Endothelial cell of umbilical vein (primary cell): ENCODE measurements around the gene COPS2. TPM values are rescaled to one million over a fixed set of nuclear protein-coding genes. Genes with fewer than 3 reads are reported as not detected.
A peak's percentile ranks its signal among the peaks of the same experiment; 100 is the strongest.
"Not testable (repeated sequence)": the region's sequence is repeated elsewhere in the genome, so short reads cannot be mapped to it uniquely, and the experiment has no call there.

Experiments used
- BruUV-seq: library from RNA; stranded (reverse); fragments of 400-500 nt; replicated peaks from 2 replicates; lab custom pipeline; 2021; lab: Mats Ljungman, UMichigan
- CTCF ChIA-PET: fragments of 300-600, 350-600 bp; sonication (Branson Sonifier 250); formaldehyde crosslinking; loops from one replicate; lab custom pipeline; 2021; ENCODE audit warnings: antibody characterized with exemption, inconsistent platforms; lab: Charles Lee
- POLR2A ChIA-PET: fragments of 300-600, 350-600 bp; sonication (Branson Sonifier 250); formaldehyde crosslinking; loops from one replicate; lab custom pipeline; 2021; ENCODE audit warnings: antibody characterized with exemption, inconsistent platforms; lab: Charles Lee
- DNase-seq: peaks from one replicate; pipeline ENCODE4 v3.0.0-alpha.2; 2011; ENCODE audit warnings: low read depth, low spot score
- FAIRE-seq: peaks from 2 replicates; lab custom pipeline; 2011; peaks lifted over from hg19 to GRCh38; lab: Jason Lieb, UNC
- H2AFZ ChIP-seq: 2 replicates; pipeline ENCODE4 v1.6.0; 2012; ENCODE audit warnings: low read depth, low read length, control low read depth, inconsistent platforms
- H3K27ac ChIP-seq: 2 replicates; pipeline ENCODE4 v1.5.1; 2011; ENCODE audit warnings: low read depth, mild to moderate bottlenecking, control low read depth, low read length, moderate library complexity; ENCODE audit not compliant: insufficient read depth
- H3K27me3 ChIP-seq, 2 experiments: 2 replicates each; pipeline versions ENCODE4 v1.6.0 to v1.6.1; 2011; ENCODE audit warnings: low read length in 2 of 2, mixed read lengths in 1 of 2; ENCODE audit not compliant: control insufficient read depth in 2 of 2, insufficient read depth in 2 of 2
- H3K36me3 ChIP-seq, 2 experiments: 2 replicates in 1 of 2; 3 replicates in 1 of 2; pipeline ENCODE4 v1.5.1; 2011; ENCODE audit warnings: low read length in 2 of 2, mild to moderate bottlenecking in 1 of 2, moderate library complexity in 1 of 2; ENCODE audit not compliant: control insufficient read depth in 2 of 2, insufficient read depth in 2 of 2; ENCODE audit errors: extremely low read depth in 1 of 2
- H3K4me1 ChIP-seq: 3 replicates; pipeline ENCODE4 v1.5.1; 2011; ENCODE audit warnings: mild to moderate bottlenecking, low read length; ENCODE audit not compliant: control insufficient read depth, insufficient read depth; ENCODE audit errors: extremely low read depth
- H3K4me2 ChIP-seq: 2 replicates; pipeline ENCODE4 v1.6.1; 2011; ENCODE audit warnings: low read length, control low read depth, mixed read lengths; ENCODE audit not compliant: insufficient read depth
- H3K4me3 ChIP-seq, 3 experiments: fragments of 200-600 bp in 1 of 3; sonication (generic), shearing (Covaris generic) in 1 of 3; replicated peaks in 1 of 3; 2 replicates each; pipeline ENCODE4 v1.5.1; 2011 to 2016; ENCODE audit warnings: control low read depth in 3 of 3, low read length in 3 of 3, mild to moderate bottlenecking in 2 of 3, inconsistent platforms in 1 of 3, low read depth in 1 of 3, moderate library complexity in 1 of 3; ENCODE audit not compliant: insufficient read depth in 1 of 3
- H3K79me2 ChIP-seq: 2 replicates; pipeline ENCODE4 v1.6.0; 2012; ENCODE audit warnings: low read length, inconsistent platforms; ENCODE audit not compliant: control insufficient read depth, insufficient read depth
- H3K9ac ChIP-seq: replicated peaks from 2 replicates; pipeline ENCODE3; 2011; ENCODE audit warnings: low read length, control low read depth; ENCODE audit not compliant: insufficient read depth; ENCODE audit errors: extremely low read depth
- H3K9me1 ChIP-seq: replicated peaks from 3 replicates; pipeline ENCODE4 v1.6.0; 2011; ENCODE audit warnings: mild to moderate bottlenecking, low read length; ENCODE audit not compliant: control insufficient read depth, insufficient read depth; ENCODE audit errors: extremely low read depth
- H3K9me3 ChIP-seq: replicated peaks from 2 replicates; pipeline ENCODE4 v1.5.1; 2012; ENCODE audit warnings: low read length, inconsistent platforms; ENCODE audit not compliant: control insufficient read depth, insufficient read depth
- H4K20me1 ChIP-seq: replicated peaks from 2 replicates; pipeline ENCODE3; 2011; ENCODE audit warnings: mild to moderate bottlenecking, low read length; ENCODE audit not compliant: control insufficient read depth, insufficient read depth; ENCODE audit errors: extremely low read depth
- CTCF ChIP-seq, 2 donors: IDR thresholded peaks; 1 replicate in 1 of 2; 2 replicates in 1 of 2; pipeline ENCODE4 v1.5.1; 2011; ENCODE audit warnings: low read length in 2 of 2, mild to moderate bottlenecking in 2 of 2, moderate library complexity in 2 of 2, control low read depth in 1 of 2, inconsistent platforms in 1 of 2, low read depth in 1 of 2; ENCODE audit not compliant: insufficient read depth in 1 of 2; ENCODE audit errors: extremely low read depth in 1 of 2
- EZH2 ChIP-seq: IDR thresholded peaks from 2 replicates; pipeline ENCODE4 v1.6.1; 2012; ENCODE audit warnings: borderline replicate concordance, low read depth, mild to moderate bottlenecking, moderate library complexity, low read length, inconsistent platforms; ENCODE audit not compliant: severe bottlenecking
- FOS ChIP-seq: IDR thresholded peaks from 2 replicates; pipeline ENCODE4 v1.6.1; 2011; ENCODE audit warnings: mild to moderate bottlenecking, low read length, moderate library complexity, borderline replicate concordance; ENCODE audit not compliant: insufficient read depth
- GATA2 ChIP-seq: IDR thresholded peaks from 2 replicates; pipeline ENCODE4 v1.7.0; 2011; ENCODE audit warnings: low read depth, mild to moderate bottlenecking, moderate library complexity, mixed read lengths, low read length; ENCODE audit not compliant: insufficient read length, insufficient read depth
- MAX ChIP-seq: IDR thresholded peaks from 2 replicates; pipeline ENCODE4 v1.6.1; 2011; ENCODE audit not compliant: insufficient read depth, insufficient read length
- MYC ChIP-seq: IDR thresholded peaks from one replicate; pipeline ENCODE4 v1.6.1; 2011; ENCODE audit warnings: mild to moderate bottlenecking, low read depth, low read length
- POLR2A ChIP-seq: IDR thresholded peaks from 2 replicates; pipeline ENCODE4 v1.6.1; 2012; ENCODE audit warnings: low read depth, mild to moderate bottlenecking, control low read depth, low read length
- POLR2AphosphoS5 ChIP-seq: IDR thresholded peaks from 2 replicates; pipeline ENCODE4 v1.6.1; 2012; ENCODE audit warnings: low read depth, mild to moderate bottlenecking, control low read depth, low read length, moderate library complexity; ENCODE audit not compliant: insufficient read depth
- dilution Hi-C: fragments of 300-500 bp; cut with MboI; formaldehyde crosslinking; loops from one replicate; pipeline ENCODE4 v1.15.0; 2019; ENCODE audit warnings: low sequenced_read_pairs; ENCODE audit not compliant: extremely low pct_ligation_motif_present
- intact Hi-C: fragments of 100-400 bp; cut with micrococcal nuclease; formaldehyde crosslinking; loops from one replicate; pipeline ENCODE4 v1.10.0; 2022
- polyA plus RNA-seq, 4 experiments: library from polyadenylated mRNA; depleted of rRNA in 3 of 4; stranded (reverse) in 3 of 4; unstranded in 1 of 4; fragments of >200 nt; gene quantifications; 2 replicates each; pipeline versions ENCODE4 v1.2.1 to v1.2.3, GENCODE V29; 2011 to 2012; ENCODE audit warnings: missing spikeins in 1 of 4
- total RNA-seq: library from RNA; stranded (reverse); gene quantifications from 2 replicates; pipeline ENCODE4 v1.2.3, GENCODE V29; 2021

The COPS2 gene
- total and polyA plus RNA-seq, 2 donors (not counting 3 experiments of a cell fraction or from before 2014, with no cell fraction given) = 20.2 to 79.3 TPM

DNA sequence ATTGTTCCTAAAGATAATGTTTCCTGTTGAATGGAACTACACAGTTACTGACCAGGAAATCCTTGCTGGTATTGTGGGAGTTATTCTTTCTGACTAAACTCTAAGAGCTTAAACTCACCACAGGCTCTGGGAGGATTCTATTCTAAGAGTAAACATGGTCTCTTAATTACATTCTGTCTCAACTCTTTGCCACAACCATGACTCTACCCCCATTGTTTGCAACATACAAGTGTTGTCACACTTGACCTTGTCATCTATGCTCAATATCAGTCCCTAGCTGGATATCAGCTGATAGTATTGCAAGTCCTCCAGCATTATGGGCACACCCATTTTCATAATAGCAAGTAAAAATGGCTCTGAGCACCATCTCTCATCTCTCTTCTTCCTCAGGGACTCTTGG lies 79.5 kb downstream of the COPS2 start:
- DNase-seq (peak; percentile 23), FAIRE-seq (no peak)
- POLR2A ChIA-PET = no interaction called here
- Histone ChIP-seq H3K4me2 (no peak overlapping the region), H4K20me1 (no peaks in the 10 kb centered on the region), H2AFZ (peak overlapping the region; percentile 6), H3K36me3 (no peaks in the 10 kb centered on the region), H3K4me3 (no peak overlapping the region), H3K4me1 (peaks cover 3% of the 10 kb centered on the region), H3K27ac (no peak overlapping the region), H3K27me3 (no peaks in the 10 kb centered on the region), H3K9me3 (no peaks in the 10 kb centered on the region), H3K9me1 (no peaks in the 10 kb centered on the region), H3K9ac (no peak overlapping the region), H3K79me2 (no peaks in the 10 kb centered on the region)
- no peak for TF ChIP-seq FOS
- TF ChIP-seq CTCF (IDR thresholded peaks at IDR 0.05; ENCODE audit: extremely low read depth in 1 of 2, insufficient read depth in 1 of 2, low read depth in 1 of 2, low read length in 2 of 2) = no peak
- TF ChIP-seq POLR2AphosphoS5 = no peak
- no peak for TF ChIP-seq POLR2A
- TF ChIP-seq MYC = no peak
- no peak for TF ChIP-seq MAX
- TF ChIP-seq EZH2 = no peak
- no peak for TF ChIP-seq GATA2
- BruUV-seq = no TSS peak
- intact Hi-C loops (no loop called here), dilution Hi-C loops (no loop called here)
- CTCF ChIA-PET = no interaction called here

GRCh38 chr15:49074589-49075287 lies 80.7 kb downstream of the COPS2 start:
- H3K4me3 ChIP-seq, H3K4me1 ChIP-seq, H3K27me3 ChIP-seq, H3K36me3 ChIP-seq, BruUV-seq, dilution Hi-C loops, intact Hi-C loops, H3K4me2 ChIP-seq, CTCF ChIA-PET, FAIRE-seq, DNase-seq, H3K9ac ChIP-seq, H3K9me3 ChIP-seq, H3K27ac ChIP-seq, H4K20me1 ChIP-seq, H3K9me1 ChIP-seq, POLR2A ChIA-PET, H3K79me2 ChIP-seq, H2AFZ ChIP-seq: not testable (repeated sequence)
